SJSA1 (cell line): Measurements from ENCODE around the gene PLA2G4A. TPM values are rescaled to one million over a fixed set of nuclear protein-coding genes. Genes with fewer than 3 reads are reported as not detected.

ENCODE experiments used
- DNase-seq, 2 experiments: peaks; one replicate each; pipeline ENCODE4 v3.0.0-alpha.2; 2015 to 2020; ENCODE audit warnings: low spot score in 2 of 2, low read depth in 1 of 2
- H3K27ac ChIP-seq: fragments of 250-450 bp; sonication (Bioruptor Pico); 2 replicates; pipeline ENCODE4 v1.5.1; 2020; ENCODE audit warnings: mild to moderate bottlenecking, moderate library complexity
- H3K27me3 ChIP-seq: fragments of 250-450 bp; sonication (Bioruptor Pico); replicated peaks from 2 replicates; pipeline ENCODE4 v1.5.1; 2020; ENCODE audit warnings: mild to moderate bottlenecking, moderate library complexity
- H3K36me3 ChIP-seq: fragments of 250-450 bp; sonication (Bioruptor Pico); 2 replicates; pipeline ENCODE4 v1.5.1; 2020; ENCODE audit warnings: mild to moderate bottlenecking
- H3K4me1 ChIP-seq: fragments of 250-450 bp; sonication (Bioruptor Pico); replicated peaks from 2 replicates; pipeline ENCODE4 v1.6.1; 2021; ENCODE audit warnings: mild to moderate bottlenecking
- H3K4me3 ChIP-seq: fragments of 250-450 bp; sonication (Bioruptor Pico); 2 replicates; pipeline ENCODE4 v1.5.1; 2020; ENCODE audit warnings: mild to moderate bottlenecking
- H3K9me3 ChIP-seq: fragments of 250-450 bp; sonication (Bioruptor Pico); replicated peaks from 2 replicates; pipeline ENCODE4 v1.5.1; 2020; ENCODE audit warnings: mild to moderate bottlenecking
- total RNA-seq: library from RNA; depleted of rRNA; stranded (reverse); fragments of >200 nt; shearing (Covaris generic); gene quantifications from 2 replicates; pipeline ENCODE4 v1.2.3, GENCODE V29; 2014

PLA2G4A gene
- total RNA-seq, 1 experiment from 2014 or later, result 0.39 TPM

DNA sequence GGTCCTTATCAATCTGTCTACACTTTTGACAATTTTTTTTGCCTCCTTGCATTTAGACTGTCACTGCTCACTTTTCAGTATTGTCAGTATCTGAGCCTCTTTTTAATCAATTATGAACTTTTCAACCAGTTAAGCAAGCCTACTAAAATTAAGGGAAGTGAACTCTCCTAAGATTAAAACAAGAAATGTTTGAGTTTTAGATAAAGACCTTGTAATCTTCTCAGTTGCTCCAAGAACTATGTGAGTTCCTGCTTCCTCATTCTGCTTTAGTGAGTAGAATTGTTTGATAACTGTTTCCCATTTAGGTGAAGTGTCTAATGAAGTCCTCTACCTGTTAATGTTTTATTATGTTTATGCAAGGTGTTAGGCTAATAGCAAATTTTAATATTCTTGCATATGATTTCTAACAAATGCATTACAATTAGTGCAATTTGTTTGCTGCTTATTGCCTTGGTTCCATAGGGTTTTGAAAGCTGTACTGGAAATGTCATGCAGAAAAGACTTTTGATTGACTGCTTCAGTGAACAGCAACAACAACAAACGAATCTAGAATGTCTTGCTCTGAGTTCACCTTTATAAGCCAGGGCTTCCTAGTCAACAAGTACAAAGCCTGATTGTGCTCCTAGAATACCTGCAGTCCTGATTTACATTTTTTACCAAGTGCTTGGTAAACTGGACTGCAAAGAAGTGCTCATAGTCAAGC, 40.9 kb downstream of the PLA2G4A start:
- no peaks in the 10 kb centered on the region for H3K36me3 ChIP-seq
- H3K4me3 ChIP-seq, result no peak overlapping the region
- H3K9me3 ChIP-seq, result no peaks in the 10 kb centered on the region
- no peak for DNase-seq
- no peak overlapping the region for H3K27ac ChIP-seq
- no peaks in the 10 kb centered on the region for H3K4me1 ChIP-seq
- H3K27me3 ChIP-seq, result no peaks in the 10 kb centered on the region

DNA sequence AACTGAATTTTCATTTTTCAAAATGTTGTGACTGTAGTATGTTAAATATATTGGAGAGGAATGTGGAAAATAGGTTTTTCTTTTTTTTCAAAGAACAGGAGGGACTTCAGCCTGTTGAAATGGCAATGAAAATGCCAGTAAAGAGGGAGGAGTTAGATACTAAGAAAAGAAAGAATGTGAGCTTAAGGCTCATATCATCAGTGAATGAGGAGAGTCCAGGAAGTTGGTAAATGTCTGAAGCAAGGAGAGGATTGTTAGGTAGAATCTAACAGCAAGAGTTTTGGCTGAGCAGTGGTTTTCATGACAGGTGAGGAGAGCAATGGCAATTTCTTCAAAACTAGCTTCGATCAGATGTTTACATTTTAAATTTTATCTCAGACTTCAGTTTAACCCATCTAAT, 43.0 kb downstream of the PLA2G4A start:
- H3K4me3 ChIP-seq, result no peak overlapping the region
- H3K36me3 ChIP-seq, result no peaks in the 10 kb centered on the region
- no peaks in the 10 kb centered on the region for H3K9me3 ChIP-seq
- no peak for DNase-seq
- no peaks in the 10 kb centered on the region for H3K4me1 ChIP-seq
- H3K27me3 ChIP-seq, result no peaks in the 10 kb centered on the region
- H3K27ac ChIP-seq, result no peak overlapping the region

DNA sequence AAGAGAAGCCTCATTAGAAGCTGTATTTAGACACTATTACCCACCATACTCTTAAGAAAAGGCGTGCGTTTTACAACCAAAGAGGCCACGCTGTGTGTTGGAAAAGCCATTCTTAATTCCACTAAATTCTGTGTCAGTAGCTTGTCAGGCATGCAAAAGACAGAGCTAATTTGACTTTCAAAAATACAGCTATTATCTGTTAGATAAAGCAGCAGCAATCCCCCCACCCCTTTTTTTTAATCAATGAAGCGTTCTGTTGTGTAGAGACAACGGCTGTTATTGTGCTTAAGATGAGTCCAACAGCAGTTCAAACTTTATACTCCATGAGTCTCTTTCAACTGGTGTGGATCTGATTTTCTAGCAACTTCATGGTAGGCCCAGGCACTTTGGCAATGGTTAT, 43.5 kb downstream of the PLA2G4A start:
- H3K4me3 ChIP-seq, result no peak overlapping the region
- no peaks in the 10 kb centered on the region for H3K36me3 ChIP-seq
- H3K9me3 ChIP-seq, result no peaks in the 10 kb centered on the region
- no peaks in the 10 kb centered on the region for H3K4me1 ChIP-seq
- no peak overlapping the region for H3K27ac ChIP-seq
- DNase-seq, result no peak
- no peaks in the 10 kb centered on the region for H3K27me3 ChIP-seq

DNA sequence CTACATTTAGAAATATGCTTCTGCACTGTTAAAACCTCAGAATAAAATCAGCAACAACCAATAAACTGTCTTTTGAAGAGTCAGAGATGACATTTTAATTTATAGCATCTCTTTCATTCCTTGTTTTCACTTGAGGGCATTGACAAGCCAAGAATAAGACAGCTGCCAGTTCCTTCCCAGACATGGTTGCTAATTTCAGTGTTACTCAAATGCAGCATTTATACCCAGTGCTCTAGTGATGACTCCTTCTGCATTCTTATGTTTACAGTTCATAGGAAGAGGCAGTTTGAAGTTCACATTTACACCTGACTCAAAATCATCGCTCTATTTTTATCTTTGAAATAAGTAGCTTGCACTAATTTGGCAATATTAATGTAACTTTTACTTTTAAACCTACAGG, 44.9 kb downstream of the PLA2G4A start:
- no peaks in the 10 kb centered on the region for H3K27me3 ChIP-seq
- DNase-seq, result no peak

DNA sequence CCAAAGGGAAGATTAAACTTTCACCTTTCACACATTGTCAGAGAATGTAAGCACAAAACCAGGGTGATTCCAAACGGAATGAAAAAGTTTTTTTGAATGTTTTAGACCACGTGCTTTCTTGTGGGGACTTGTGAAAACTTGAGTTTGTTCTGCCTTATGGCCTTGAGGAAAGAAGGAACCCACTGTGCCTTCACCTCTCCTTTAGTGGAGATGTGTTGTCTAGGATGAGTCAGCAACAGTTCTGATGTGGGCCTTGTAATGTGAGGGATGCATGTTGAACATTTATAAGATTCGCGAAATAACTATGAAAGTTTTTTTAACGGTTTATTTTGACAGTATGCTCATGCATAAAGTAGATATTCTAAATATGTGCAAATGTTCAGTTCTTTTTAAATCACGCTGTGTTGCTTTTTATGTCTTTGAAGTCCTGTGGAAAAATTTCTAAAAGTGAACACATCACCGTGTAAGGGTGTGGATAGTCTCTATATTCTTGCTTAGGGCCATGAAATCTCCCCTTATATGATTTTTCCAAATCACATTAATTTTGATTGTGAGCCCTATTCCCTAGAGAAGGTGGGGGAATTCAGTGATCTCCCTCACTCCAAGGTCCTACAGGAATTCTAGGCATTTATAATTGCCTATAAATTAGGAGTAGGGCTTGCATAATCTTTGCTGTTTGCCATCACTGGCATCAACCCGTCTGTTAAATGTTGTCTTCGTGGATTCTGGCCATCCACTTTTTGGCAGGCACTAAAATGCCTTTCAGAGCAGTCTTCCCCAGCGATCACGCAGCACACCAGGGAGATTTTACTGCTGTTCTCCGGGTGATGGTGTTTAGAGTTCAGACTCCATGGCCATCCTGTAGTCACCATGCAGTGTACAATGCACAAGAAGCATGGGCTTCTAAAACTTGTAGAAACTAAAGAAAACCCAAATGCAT, 47.4 kb downstream of the PLA2G4A start:
- no peak overlapping the region for H3K4me3 ChIP-seq
- H3K4me1 ChIP-seq, result no peaks in the 10 kb centered on the region
- H3K9me3 ChIP-seq, result no peaks in the 10 kb centered on the region
- H3K36me3 ChIP-seq, result no peaks in the 10 kb centered on the region
- no peak overlapping the region for H3K27ac ChIP-seq
- no peak for DNase-seq
- H3K27me3 ChIP-seq, result no peaks in the 10 kb centered on the region

More for the DNA sequence above, 44.9 kb downstream of the PLA2G4A start:
- no peak overlapping the region for H3K4me3 ChIP-seq
- H3K4me1 ChIP-seq, result no peaks in the 10 kb centered on the region
- no peaks in the 10 kb centered on the region for H3K36me3 ChIP-seq
- H3K27ac ChIP-seq, result no peak overlapping the region
- H3K9me3 ChIP-seq, result no peaks in the 10 kb centered on the region

DNA sequence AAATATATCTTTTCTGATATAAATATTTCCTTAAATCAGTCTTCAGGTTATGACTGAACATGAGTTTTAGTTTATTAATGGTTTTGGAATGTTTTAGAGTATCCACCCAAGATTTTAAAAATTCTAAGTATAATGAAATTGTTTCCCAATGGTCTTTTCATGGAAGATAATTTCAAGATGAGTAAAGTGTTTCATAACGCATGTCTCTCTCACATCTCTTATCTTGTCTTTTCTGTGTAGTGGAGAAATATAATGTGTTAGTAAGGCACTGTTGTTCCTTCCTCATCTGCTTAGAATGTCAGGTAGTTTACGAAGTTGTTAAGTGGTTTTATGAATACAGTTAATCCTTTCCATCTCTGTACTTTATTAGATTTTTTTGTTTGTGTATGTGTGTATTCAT, 49.6 kb downstream of the PLA2G4A start:
- DNase-seq, result no peak
- no peak overlapping the region for H3K27ac ChIP-seq
- no peaks in the 10 kb centered on the region for H3K36me3 ChIP-seq
- H3K4me1 ChIP-seq, result no peaks in the 10 kb centered on the region
- no peaks in the 10 kb centered on the region for H3K27me3 ChIP-seq
- H3K9me3 ChIP-seq, result no peaks in the 10 kb centered on the region
- no peak overlapping the region for H3K4me3 ChIP-seq

DNA sequence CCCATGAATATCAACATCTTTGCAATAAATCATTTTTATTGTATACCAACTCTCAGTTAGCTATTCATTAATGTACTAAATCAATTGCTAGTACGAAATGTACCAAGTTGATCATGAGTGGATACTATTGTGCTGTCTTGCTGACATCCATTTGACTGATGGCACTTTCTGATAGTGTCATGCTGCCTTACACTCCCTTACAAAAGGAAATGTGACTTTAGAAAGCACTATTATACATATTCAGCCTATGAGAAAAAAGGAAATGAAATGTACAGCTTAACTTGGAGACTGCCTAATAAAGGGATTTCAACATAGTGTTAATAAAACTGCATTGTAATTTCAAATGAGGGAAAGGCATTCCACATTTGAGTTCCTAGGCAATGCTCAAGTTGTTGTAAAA, 52.2 kb downstream of the PLA2G4A start:
- H3K27ac ChIP-seq, result no peak overlapping the region
- H3K4me3 ChIP-seq, result no peak overlapping the region
- no peaks in the 10 kb centered on the region for H3K27me3 ChIP-seq
- no peaks in the 10 kb centered on the region for H3K36me3 ChIP-seq
- no peaks in the 10 kb centered on the region for H3K4me1 ChIP-seq
- no peaks in the 10 kb centered on the region for H3K9me3 ChIP-seq
- no peak for DNase-seq

DNA sequence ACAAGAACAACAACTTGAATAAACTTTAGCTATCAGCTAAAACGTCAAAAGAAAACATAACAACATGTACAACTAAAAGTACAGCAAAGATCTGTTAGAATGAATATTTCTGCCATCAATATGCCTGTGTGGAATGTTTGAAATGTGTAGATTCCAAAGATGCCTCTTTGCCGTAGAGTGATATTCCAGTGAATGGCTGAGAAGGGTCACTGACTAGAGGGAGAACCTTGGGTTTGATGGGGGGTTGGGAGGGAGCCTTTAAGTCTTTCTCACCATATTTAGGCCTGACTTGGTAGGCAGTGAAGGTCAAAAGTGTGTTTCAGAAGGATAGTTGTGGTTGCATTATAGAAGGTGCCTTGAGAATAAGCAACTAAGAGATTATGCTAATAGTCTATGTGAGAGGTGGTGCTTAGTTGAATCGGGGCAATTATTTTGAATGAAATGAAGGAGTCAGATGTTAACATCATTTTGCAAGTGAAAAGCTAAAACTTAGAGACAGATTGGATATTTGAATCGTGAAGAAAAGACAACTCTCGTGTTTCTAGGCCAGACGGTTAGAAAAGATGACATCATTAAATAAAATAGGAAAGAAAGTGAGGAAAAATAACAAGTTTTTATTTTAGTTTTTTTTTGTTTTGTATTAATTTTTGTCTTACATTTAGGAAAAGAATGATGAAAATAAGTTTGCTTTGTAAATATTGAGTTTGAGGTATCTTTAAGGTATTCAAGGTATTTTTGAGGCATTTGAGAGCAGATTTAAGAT, 53.8 kb downstream of the PLA2G4A start:
- Histone ChIP-seq H3K36me3 (no peaks in the 10 kb centered on the region), H3K9me3 (no peaks in the 10 kb centered on the region), H3K27me3 (no peaks in the 10 kb centered on the region), H3K27ac (no peak overlapping the region), H3K4me1 (no peaks in the 10 kb centered on the region), H3K4me3 (no peak overlapping the region)
- DNase-seq, result no peak

DNA sequence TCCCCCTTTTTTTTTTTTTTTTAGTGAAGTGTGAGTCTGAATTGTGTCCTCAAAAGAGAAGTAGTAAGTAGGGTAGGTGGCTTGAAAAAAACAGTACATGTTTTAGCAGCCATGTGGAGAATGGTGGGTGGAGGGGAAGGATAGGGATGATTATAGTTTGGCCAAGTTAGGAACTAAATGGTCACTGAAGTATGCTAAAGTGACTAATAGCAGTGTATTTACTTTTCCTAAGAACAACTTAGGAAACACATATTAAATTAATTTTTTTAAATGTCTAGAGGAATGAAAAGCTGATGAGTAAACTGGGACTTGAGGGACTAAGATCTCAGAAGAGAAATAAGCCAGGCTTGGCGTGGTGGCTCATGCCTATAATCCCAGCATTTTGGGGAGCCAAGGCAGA, 55.5 kb downstream of the PLA2G4A start:
- Histone ChIP-seq H3K4me3 (no peak overlapping the region), H3K27ac (no peak overlapping the region), H3K9me3 (no peaks in the 10 kb centered on the region), H3K36me3 (no peaks in the 10 kb centered on the region), H3K27me3 (no peaks in the 10 kb centered on the region), H3K4me1 (no peaks in the 10 kb centered on the region)
- no peak for DNase-seq

DNA sequence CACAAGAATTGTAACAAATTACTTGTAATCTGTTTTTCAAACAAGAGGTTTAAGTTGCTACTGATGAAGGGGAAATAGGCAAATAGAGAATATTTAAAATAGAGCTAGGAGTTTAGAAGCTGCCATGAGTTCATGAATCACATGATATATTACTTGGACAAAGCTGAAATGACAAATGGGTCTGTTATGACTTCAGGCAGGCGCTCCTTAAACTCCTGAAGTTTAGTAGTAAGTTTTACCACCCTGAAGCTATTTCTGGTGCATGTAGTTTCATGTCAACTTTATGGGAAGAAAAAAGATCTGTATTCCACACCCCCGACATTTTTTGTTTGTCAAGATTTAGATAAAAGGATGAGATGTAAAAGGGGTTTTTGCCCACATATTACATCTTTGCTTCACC, 58.5 kb downstream of the PLA2G4A start:
- Histone ChIP-seq H3K4me3 (no peak overlapping the region), H3K9me3 (no peaks in the 10 kb centered on the region), H3K36me3 (no peaks in the 10 kb centered on the region), H3K4me1 (no peaks in the 10 kb centered on the region), H3K27me3 (no peaks in the 10 kb centered on the region), H3K27ac (no peak overlapping the region)
- no peak for DNase-seq

DNA sequence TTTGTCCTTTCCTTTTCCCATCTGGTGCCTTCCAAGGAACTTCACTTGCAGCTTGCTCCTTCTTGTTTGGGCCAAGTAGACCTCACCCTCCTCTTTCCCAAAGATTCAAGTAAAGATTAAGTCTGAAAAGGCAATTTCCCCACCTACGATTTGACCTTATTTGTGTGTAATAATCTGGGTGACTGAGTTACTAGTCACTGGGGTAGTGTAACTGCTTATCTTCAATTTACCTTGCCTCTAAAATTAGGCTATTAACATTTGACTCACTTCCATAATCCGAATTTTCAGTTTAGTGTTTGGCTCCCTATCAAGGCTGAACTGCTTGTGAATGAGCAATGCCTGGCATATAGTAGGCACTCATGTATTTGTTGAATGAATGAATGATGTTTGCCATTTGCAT, 59.6 kb downstream of the PLA2G4A start:
- H3K27me3 ChIP-seq, result no peaks in the 10 kb centered on the region
- no peak overlapping the region for H3K27ac ChIP-seq
- H3K9me3 ChIP-seq, result no peaks in the 10 kb centered on the region
- no peaks in the 10 kb centered on the region for H3K4me1 ChIP-seq
- H3K4me3 ChIP-seq, result no peak overlapping the region
- no peaks in the 10 kb centered on the region for H3K36me3 ChIP-seq
- no peak for DNase-seq

DNA sequence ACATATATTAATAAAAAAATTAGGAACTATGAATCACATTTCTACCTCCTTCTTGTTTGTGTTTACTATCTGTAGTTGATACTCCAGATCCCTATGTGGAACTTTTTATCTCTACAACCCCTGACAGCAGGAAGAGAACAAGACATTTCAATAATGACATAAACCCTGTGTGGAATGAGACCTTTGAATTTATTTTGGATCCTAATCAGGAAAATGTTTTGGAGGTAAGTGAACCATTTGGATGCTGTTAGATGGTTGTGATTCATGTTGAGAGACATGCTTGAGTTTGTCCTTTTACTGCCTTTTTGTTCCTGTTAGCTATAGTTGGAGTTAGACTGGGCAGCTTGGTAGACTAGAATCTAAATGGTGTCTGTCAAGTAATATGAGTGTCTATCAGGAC, 64.2 kb downstream of the PLA2G4A start:
- H3K4me1 ChIP-seq, result no peaks in the 10 kb centered on the region
- H3K36me3 ChIP-seq, result no peaks in the 10 kb centered on the region
- no peak overlapping the region for H3K4me3 ChIP-seq
- no peaks in the 10 kb centered on the region for H3K9me3 ChIP-seq
- no peaks in the 10 kb centered on the region for H3K27me3 ChIP-seq
- no peak for DNase-seq
- no peak overlapping the region for H3K27ac ChIP-seq

DNA sequence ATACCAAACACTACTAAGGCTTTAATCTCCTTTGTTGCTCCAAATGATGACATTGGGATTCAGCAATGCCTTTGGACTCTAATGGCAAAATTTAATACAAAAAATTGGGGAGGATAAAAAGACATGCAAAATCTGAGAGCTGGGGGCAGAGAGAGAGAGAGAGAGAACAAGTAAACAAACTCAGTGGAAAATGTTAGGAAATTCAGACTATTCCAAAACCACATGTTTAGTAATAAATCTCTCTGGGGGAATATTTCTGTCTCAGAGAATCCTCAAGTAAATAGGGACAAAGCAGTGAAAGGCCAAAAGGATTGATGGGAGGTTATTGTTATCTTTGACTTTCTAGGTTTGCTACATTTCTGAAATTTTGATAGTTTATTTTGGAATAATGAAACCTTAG, 65.7 kb downstream of the PLA2G4A start:
- DNase-seq, result no peak
- Histone ChIP-seq H3K4me1 (no peaks in the 10 kb centered on the region), H3K9me3 (no peaks in the 10 kb centered on the region), H3K27me3 (no peaks in the 10 kb centered on the region), H3K27ac (no peak overlapping the region), H3K4me3 (no peak overlapping the region), H3K36me3 (no peaks in the 10 kb centered on the region)

DNA sequence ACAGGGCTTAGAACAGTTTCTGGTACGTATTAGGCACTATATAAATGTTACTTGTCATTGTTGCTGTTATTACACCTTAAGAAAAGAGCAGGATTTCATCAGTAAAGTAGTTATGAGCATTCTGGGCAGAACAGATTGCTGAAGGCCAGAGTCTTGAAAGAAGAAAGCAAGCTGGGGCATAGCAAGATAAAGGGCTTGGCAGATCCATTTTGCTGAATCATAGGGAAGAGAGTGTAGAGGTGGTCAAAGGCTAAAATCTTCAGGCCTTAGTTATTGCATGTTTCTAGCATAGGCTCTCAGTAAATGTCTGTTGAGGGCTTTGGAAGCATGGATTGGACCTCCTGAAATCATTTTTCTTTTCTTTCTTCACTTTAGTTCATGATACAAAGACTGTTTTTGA, 67.5 kb downstream of the PLA2G4A start:
- Histone ChIP-seq H3K27ac (no peak overlapping the region), H3K9me3 (no peaks in the 10 kb centered on the region), H3K27me3 (no peaks in the 10 kb centered on the region), H3K4me1 (no peaks in the 10 kb centered on the region), H3K36me3 (no peaks in the 10 kb centered on the region), H3K4me3 (no peak overlapping the region)
- no peak for DNase-seq
